GM19467 (cell line): ENCODE data around the gene USP34.
"Not testable (repeated sequence)": the region's sequence is repeated elsewhere in the genome, so short reads cannot be mapped to it uniquely, and the experiment has no call there.

Experiments used
- ATAC-seq: cut with Tn5 transposase; IDR thresholded peaks from one replicate; pipeline ENCODE4 v1.9.1; 2021; ENCODE audit warnings: mild to moderate bottlenecking, moderate library complexity; ENCODE audit not compliant: unreplicated experiment

The USP34 gene

GRCh38 chr2:61165946-61166345 lies 304.9 kb downstream of the USP34 start:
- no peak for ATAC-seq

DNA sequence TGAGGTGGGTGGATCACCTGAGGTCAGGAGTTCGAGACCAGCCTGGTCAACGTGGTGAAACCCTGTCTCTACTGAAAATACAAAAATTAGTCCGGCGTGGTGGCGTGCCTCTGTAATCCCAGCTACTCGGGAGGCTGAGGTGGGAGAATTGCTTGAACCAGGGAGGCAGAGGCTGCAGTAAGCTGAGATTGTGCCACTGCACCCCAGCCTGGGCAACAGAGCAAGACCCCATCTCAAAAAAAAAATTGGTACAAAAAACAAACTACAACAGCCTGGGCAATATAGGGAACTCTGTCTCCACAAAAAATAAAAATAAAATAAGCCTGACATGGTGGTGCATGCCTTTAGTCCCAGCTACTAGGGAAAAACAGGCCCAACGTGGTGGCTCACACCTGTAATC lies 305.8 kb downstream of the USP34 start:
- ATAC-seq: not testable (repeated sequence)

DNA sequence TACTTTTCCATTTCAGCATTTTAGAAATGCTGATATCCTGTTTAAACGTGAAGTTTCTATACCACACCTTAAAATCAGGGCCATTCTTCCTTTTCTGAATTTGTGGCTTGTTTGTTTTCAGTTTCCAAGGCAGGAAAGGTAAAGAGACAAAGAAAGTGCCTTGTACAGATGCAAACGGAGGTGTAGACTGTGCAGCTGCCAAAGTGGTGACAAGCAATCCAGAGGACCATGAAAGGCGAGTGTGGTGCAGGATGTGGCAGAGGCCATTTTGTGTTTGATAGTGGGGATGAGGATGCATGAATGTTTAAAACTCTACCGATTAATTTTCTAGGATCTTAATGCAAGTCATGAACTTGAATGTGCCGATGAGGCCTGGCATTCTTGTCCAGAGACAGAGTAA lies 308.2 kb downstream of the USP34 start:
- ATAC-seq: no peak

DNA sequence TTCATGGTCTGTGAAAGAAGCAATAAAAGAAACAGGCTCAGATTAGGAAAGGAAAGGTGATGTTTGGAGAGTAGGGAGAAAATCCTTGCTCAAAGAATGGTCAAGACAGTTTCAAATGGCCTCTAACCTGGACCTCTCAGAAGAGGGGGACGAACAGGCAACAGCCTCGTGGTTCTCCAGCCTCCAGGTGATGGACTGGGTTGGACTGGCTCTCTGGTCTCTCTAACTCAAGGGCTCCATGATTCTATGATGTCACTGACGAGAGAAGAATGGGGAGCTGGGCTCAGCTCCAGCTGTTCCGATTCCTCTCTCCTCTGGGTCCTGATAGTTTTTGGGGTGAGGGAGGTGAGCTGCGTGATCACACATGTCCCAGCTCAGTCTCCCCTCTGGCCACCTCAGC lies 309.0 kb downstream of the USP34 start, which contains the start of gene C2orf74:
C2orf74 (plus strand) TSS at position 301 of the 400 bp plus-strand sequence. CDS start 327 bp downstream, outside the sequence.
- ATAC-seq: no peak

DNA sequence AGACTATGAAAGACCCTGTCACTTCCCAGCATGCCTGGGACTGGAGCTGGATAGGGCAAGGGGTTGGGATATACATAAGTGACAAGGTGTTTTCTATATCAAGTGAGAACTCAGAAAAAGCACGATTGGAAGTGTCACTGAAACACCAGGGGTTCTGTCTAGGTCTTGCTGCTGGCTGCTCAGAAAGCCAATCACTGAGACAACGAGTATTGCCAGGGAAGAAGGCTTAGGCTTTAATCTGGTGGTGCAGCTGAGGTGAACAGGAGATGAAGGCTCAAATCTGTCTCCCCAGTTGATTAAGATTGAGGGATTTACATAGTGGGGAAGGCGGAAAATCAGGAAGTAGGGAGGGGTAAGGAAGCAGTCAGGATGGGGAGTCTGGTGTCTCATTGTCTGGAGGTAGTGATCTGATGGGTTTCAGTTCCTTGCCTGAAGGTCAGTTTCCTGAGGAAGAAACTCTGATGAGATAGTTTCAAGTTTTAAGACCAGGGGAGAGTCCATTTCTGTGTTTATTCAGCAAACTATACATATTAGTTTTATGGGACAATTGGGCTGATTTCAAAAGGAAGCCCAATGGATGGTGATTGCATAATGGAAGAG lies 312.4 kb downstream of the USP34 start:
- ATAC-seq: no peak

GRCh38 chr2:61157371-61158003 lies 313.4 kb downstream of the USP34 start:
- ATAC-seq: no peak

GRCh38 chr2:61151436-61151835 lies 319.5 kb downstream of the USP34 start:
- no peak for ATAC-seq

- ATAC-seq: no peak
Observed at GRCh38 chr2:61149074-61149473, 321.8 kb downstream of the USP34 start.

DNA sequence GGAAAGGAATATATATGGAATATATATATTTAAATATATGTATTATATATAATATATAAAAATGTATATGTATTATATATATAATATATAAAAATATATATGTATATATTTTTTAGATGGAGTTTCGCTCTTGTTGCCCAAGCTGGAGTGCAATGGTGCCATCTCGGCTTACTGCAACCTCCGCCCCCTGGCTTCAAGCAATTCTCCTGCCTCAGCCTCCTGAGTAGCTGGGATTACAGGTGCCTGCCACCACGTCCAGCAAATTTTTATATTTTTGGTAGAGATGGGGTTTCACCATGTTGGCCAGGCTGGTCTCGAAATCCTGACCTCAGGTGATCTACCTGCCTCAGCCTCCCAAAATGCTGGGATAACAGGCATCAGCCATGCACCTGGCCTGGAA lies 322.8 kb downstream of the USP34 start:
- not testable (repeated sequence) for ATAC-seq

DNA sequence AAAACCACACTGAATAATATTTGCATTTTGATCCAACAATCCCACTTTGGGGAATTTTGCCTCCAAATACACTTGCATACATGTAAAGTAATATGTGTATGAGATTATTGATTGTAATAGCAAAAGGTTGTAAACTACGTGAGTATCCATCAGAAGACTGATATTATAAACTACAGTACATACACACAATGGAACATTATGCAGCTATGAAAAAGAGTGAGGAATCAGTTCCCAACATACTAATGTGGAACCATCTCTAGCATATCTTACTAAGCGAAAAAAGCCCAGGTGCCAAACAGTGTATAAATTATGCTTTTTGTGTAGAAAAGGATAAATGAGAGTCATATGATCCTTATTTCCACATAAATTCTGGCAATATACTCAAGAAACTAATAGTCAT lies 324.9 kb downstream of the USP34 start:
- no peak for ATAC-seq

DNA sequence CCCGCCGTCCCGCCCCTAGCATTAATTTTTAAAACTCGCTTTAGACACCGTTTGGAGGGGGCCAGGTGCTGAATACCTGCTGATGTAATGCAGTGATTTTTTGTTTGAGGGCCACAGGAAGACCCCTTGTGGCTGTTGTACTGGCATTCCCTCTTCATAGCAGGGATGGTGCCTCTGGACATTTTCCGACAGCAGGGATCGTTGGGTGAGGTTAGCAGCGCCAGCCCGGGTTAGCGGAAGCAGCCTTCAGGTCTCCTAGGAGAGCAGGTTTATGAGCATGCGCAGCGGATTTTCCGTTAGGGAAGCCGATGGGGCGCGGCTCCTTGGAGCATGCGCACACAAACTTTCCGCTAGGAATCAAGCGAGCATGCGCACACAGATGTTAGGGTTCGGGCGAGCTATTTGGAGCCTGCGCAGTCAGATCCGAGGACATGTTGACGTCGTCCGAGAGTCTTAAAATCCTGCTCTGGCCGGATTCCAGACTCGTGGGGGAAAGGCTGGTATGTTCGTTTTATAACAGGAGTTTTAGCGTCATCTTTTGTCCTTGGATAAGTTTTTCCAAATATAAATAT lies 326.1 kb downstream of the USP34 start:
- peak; percentile 87 for ATAC-seq

DNA sequence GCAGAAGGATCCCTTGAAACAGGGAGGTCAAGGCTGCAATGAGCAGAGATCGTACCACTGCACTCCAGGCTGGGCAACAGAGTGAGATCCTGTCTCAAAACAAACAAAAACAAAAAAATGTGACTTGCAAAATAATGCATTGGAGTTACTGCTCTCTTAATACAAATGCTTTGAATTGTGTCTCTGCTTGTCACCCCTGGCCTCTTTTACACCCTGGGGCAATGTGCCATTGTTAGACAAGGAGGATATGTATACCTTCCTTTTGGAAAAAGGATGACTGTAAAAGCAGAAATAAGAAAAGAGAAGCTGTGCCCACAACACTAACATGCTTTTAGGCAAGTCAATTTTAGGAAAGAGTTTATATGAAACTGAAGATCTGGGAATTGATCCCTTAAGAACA lies 329.7 kb downstream of the USP34 start:
- ATAC-seq: no peak

GRCh38 chr2:61138859-61139258 lies 332.0 kb downstream of the USP34 start:
- ATAC-seq: no peak
